ENCODE data around the gene FYTTD1. TPM values are rescaled to one million over a fixed set of nuclear protein-coding genes. Genes with fewer than 3 reads are reported as not detected.
A peak's percentile ranks its signal among the peaks of the same experiment; 100 is the strongest.

FYTTD1 gene, protein sequence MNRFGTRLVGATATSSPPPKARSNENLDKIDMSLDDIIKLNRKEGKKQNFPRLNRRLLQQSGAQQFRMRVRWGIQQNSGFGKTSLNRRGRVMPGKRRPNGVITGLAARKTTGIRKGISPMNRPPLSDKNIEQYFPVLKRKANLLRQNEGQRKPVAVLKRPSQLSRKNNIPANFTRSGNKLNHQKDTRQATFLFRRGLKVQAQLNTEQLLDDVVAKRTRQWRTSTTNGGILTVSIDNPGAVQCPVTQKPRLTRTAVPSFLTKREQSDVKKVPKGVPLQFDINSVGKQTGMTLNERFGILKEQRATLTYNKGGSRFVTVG
- total RNA-seq, result 10 to 100 TPM; 25.5 to 50.0 (median 37.5) TPM

DNA sequence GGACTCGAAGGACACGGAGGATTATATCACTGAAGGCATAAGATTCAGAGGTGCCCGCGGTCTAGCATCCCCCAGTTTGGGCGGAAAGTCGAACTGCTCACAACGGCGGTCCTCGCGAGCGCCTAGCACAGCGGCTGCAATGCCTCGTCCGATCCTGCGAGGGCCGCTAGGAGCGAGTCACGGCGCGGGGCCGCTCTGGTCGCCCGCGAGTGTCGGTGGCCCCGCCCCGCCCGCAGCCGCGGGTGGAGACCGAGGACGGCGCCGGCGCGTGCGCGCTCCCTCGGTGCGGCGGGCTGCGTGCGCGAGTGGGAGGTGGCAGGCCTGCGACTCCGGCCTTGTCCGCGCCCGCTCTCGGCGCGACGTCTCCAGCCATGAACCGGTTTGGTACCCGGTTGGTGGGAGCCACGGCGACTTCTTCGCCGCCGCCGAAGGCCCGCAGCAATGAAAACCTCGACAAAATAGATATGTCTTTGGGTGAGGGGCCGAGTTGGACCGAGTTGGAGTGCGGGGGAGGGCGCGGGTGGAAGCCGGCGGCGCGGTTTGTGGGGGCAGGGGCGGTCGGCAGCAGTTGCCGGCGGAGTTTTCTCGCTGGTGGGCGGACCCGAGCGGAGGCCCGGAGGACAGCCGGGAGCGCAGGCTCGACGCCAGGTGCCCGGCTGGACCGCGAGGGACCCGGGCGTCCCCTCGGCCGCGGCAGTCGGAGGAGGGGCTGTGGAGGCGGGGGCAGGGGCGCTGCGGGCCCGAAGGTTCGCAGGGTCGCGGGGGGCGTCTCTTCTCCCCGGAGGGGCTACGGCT lies at the start of gene FYTTD1:
Gene FYTTD1 (plus strand): TSS at position 283 of the 795 bp plus-strand sequence. CDS start 89 bp downstream, at position 372.
- 0% methylated on average over 40 to 47 of the region's 104 CpGs for WGBS, 2 donors
- ATAC-seq (ENCODE audit: low FRiP score in 2 of 2) (peak; percentile 97), DNase-seq (peak; percentile 93 to 99)
- Histone ChIP-seq H3K9me3 (no peaks in the 10 kb centered on the region), H3K27ac (peak within 1 kb of the TSS; percentile 94 to 99 (median 94)), H3K4me3 (peak within 1 kb of the TSS; percentile 44 to 94 (median 88)), H3K27me3 (no peaks in the 10 kb centered on the region), H3K4me1 (peaks cover 16 to 34% (median 28%) of the 10 kb centered on the region in 4 donors), H3K36me3 (no peaks in the 10 kb centered on the region)
- TF ChIP-seq POLR2AphosphoS5 (IDR thresholded peaks at IDR 0.05), result peak; percentile 57 to 85
- peak; percentile 37 to 84 (median 75) for TF ChIP-seq POLR2A (IDR thresholded peaks at IDR 0.05)
- no peak for TF ChIP-seq EP300 (IDR thresholded peaks at IDR 0.05)
- TF ChIP-seq, protein P1, sequence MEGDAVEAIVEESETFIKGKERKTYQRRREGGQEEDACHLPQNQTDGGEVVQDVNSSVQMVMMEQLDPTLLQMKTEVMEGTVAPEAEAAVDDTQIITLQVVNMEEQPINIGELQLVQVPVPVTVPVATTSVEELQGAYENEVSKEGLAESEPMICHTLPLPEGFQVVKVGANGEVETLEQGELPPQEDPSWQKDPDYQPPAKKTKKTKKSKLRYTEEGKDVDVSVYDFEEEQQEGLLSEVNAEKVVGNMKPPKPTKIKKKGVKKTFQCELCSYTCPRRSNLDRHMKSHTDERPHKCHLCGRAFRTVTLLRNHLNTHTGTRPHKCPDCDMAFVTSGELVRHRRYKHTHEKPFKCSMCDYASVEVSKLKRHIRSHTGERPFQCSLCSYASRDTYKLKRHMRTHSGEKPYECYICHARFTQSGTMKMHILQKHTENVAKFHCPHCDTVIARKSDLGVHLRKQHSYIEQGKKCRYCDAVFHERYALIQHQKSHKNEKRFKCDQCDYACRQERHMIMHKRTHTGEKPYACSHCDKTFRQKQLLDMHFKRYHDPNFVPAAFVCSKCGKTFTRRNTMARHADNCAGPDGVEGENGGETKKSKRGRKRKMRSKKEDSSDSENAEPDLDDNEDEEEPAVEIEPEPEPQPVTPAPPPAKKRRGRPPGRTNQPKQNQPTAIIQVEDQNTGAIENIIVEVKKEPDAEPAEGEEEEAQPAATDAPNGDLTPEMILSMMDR (IDR thresholded peaks at IDR 0.05), result peak; percentile 52 to 91 (median 80)

DNA sequence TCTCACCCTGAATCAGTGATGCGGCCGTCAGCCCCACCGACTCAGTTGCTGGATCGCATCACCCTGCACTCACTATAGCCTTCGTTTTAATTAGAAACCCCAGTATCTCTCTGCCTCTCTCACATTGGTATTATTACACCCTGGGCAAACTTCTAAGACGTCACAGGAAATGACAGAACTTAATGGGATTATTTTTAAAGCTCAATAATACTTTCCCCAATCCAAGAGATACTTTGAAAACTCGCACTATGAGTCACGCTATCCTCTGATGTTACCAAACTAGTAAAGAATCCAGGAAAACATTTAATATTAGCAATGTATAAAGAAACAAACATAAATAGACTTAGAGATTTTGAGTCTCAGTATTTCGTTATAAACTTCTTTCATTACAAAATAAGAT lies 49.6 kb upstream of the FYTTD1 start:
- 95 to 97% methylated on average over 9 of the region's 9 CpGs for WGBS, 2 donors
- H3K27me3 ChIP-seq, result no peaks in the 10 kb centered on the region
- ATAC-seq (ENCODE audit: low FRiP score in 2 of 2) (no peak), DNase-seq (no peak)
- TF ChIP-seq POLR2A (IDR thresholded peaks at IDR 0.05) (no peak), POLR2AphosphoS5 (IDR thresholded peaks at IDR 0.05) (no peak), EP300 (IDR thresholded peaks at IDR 0.05) (no peak)
- TF ChIP-seq, protein P1 (IDR thresholded peaks at IDR 0.05), result no peak
- H3K36me3 ChIP-seq, result peaks cover 21 to 92% (median 60%) of the 10 kb centered on the region in 4 donors
- H3K27ac ChIP-seq, result no peak overlapping the region
- H3K4me3 ChIP-seq, result no peak overlapping the region
- no peaks in the 10 kb centered on the region for H3K9me3 ChIP-seq
- no peaks in the 10 kb centered on the region for H3K4me1 ChIP-seq

DNA sequence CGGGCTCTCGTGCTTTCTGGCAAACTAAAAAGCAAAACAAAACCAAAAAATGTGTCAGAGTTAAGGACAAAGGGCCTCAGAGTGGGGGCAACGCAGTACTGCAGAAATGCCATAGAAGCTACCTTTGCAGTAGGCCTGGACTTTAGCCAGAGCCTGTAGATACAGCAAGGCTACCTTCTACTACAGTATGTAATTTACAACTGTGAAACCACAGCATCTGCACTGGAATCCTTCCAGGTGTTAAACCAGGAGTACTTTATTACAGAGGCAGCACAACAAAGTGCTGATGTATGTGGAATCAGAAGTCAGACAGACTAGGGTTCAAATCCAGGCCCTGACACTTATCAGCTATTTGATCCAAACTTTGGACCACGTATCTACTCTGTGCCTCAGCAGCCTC lies 47.8 kb upstream of the FYTTD1 start:
- Histone ChIP-seq H3K4me1 (no peaks in the 10 kb centered on the region), H3K27ac (no peak overlapping the region), H3K36me3 (peaks cover 16 to 84% (median 47%) of the 10 kb centered on the region in 4 donors), H3K27me3 (no peaks in the 10 kb centered on the region), H3K9me3 (no peaks in the 10 kb centered on the region), H3K4me3 (no peak overlapping the region)
- TF ChIP-seq, protein P1 (IDR thresholded peaks at IDR 0.05), result no peak
- no peak for TF ChIP-seq POLR2AphosphoS5 (IDR thresholded peaks at IDR 0.05)
- no peak for TF ChIP-seq POLR2A (IDR thresholded peaks at IDR 0.05)
- TF ChIP-seq EP300 (IDR thresholded peaks at IDR 0.05), result no peak
- no peak for ATAC-seq (ENCODE audit: low FRiP score in 2 of 2)
- no peak for DNase-seq
- 94 to 98% methylated on average over 4 of the region's 4 CpGs for WGBS, 2 donors

DNA sequence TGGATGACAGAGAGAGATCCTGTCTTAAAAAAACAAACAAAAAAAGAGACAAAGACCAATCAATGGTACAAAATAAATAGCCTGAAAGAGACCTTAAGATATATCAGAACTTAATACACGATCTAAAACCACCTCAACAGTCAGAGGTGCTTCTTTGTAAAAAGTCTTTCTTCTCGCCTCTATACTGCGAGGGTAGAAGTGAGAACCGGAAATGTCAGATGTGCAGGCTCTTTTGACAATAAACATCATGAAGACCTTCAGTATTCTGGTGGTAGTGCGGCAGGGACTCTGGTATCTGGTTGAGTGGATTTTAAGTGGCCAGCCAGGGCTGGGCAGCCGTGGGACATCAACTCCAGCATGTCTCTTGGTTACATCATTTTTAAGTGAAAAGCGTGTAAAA lies 43.0 kb upstream of the FYTTD1 start:
- H3K36me3 ChIP-seq, result peaks cover 7 to 43% (median 17%) of the 10 kb centered on the region in 4 donors
- H3K27me3 ChIP-seq, result no peaks in the 10 kb centered on the region
- no peaks in the 10 kb centered on the region for H3K9me3 ChIP-seq
- H3K27ac ChIP-seq, result no peak overlapping the region
- ATAC-seq (ENCODE audit: low FRiP score in 2 of 2), result no peak
- WGBS, 2 donors, result 90 to 95% methylated on average over 7 of the region's 7 CpGs
- no peak overlapping the region for H3K4me3 ChIP-seq
- DNase-seq, result no peak
- peaks cover 0 to under 1% (median 0%) of the 10 kb centered on the region in 4 donors for H3K4me1 ChIP-seq
- no peak for TF ChIP-seq POLR2A (IDR thresholded peaks at IDR 0.05)
- TF ChIP-seq EP300 (IDR thresholded peaks at IDR 0.05), result no peak
- no peak for TF ChIP-seq POLR2AphosphoS5 (IDR thresholded peaks at IDR 0.05)
- TF ChIP-seq, protein P1 (IDR thresholded peaks at IDR 0.05), result no peak

All from upper lobe of left lung (tissue), 6 donors.